ENCODE results near the gene IL3RA. TPM values are rescaled to one million over a fixed set of nuclear protein-coding genes. Genes with fewer than 3 reads are reported as not detected.

The IL3RA gene
- total and polyA plus RNA-seq, 3 donors from 2014 or later = 3.4 to 5.5 (median 4.6) TPM

DNA sequence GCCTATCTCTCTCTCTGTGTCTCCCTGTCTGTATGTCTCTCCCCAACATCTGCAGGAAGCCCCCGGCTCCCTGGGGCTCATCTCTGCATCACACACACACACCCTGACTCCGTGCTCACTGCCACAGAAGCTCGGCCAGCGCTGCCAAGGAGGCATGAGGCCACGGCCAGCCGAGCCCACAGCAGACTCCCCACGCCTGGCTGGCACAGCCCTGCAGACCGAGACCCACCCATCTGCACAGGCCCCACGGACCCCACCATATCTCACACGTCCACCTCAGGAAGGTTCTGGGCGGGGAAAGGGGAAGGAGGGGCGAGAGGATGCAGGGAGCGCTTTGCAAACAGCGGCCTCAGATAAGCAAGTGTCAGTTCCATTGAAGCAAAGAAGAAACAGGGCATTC, 83.8 kb downstream of the IL3RA start:
- TF ChIP-seq POLR2A (IDR thresholded peaks at IDR 0.05) = no peak
- TF ChIP-seq CTCF (IDR thresholded peaks at IDR 0.05) = no peak
- no peak overlapping the region for H3K4me3 ChIP-seq
- H3K27ac ChIP-seq = no peak overlapping the region
- H3K4me1 ChIP-seq = no peaks in the 10 kb centered on the region
- peak; percentile 14 for DNase-seq
- no peaks in the 10 kb centered on the region for H3K36me3 ChIP-seq (ENCODE audit: low read depth, missing control alignments)
- no peaks in the 10 kb centered on the region for H3K9me3 ChIP-seq
- 70 to 72% methylated on average over 13 to 14 of the region's 14 CpGs for WGBS, 2 donors
- intact Hi-C loops (cut with DNase I; ENCODE audit: low total_unique reads) = no loop called here
- H3K27me3 ChIP-seq = no peaks in the 10 kb centered on the region

DNA sequence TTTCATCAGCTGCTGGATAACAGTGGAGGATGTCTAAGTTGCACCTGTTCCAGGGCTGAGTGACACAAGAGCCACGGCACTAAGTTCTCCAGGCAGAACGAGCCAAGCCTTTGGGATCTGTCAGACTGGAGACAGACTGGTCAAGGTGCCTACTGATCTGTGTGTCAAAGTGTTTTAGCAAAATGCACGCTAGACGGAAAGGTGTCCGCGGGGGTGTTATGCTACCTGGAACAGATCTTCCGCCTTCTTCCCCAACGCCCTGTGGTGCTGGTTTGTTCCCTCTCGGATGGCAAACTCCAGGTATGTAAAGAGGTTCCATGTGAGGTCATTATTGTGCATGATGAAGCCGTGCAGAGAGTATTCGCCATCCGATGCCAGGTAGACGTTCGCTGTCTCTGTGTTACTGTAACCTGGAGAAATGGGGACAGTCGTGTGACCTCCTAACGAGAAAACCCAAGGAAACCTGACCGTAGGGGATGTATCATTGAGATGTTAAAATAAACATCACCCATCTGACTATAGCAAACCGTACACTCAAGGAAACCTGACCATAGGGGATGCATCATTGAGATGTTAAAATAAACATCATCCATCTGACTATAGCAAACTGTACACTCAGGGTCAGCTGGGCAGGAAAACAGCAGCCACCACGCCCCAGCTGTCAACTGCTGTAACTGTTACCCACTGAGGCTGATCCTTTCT, 85.0 kb downstream of the IL3RA start:
- H3K4me1 ChIP-seq = no peaks in the 10 kb centered on the region
- no peaks in the 10 kb centered on the region for H3K27me3 ChIP-seq
- 95 to 97% methylated on average over 19 of the region's 19 CpGs for WGBS, 2 donors
- intact Hi-C loops (cut with DNase I; ENCODE audit: low total_unique reads) = no loop called here
- H3K36me3 ChIP-seq (ENCODE audit: low read depth, missing control alignments) = no peaks in the 10 kb centered on the region
- H3K27ac ChIP-seq = no peak overlapping the region
- H3K4me3 ChIP-seq = no peak overlapping the region
- TF ChIP-seq POLR2A (IDR thresholded peaks at IDR 0.05) (no peak), CTCF (IDR thresholded peaks at IDR 0.05) (no peak)
- peak; percentile 9 for DNase-seq
- no peaks in the 10 kb centered on the region for H3K9me3 ChIP-seq

DNA sequence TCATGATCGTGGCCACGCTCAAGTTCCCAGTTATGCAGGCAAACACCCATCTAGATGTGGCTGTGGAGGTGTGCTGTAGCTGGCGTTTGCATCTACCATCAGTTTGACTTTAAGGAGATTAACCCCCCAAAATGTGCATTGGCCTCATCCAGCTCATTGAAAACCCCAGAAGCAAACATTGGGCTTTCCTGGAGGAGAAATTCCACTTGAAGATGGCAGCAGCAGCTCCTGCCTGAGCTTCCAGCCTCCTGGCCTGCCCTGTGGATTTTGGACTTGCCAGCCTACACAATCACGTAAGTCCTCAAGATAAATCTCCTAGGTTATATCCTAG, 85.5 kb downstream of the IL3RA start:
- Histone ChIP-seq H3K27ac (no peak overlapping the region), H3K9me3 (no peaks in the 10 kb centered on the region), H3K4me1 (no peaks in the 10 kb centered on the region), H3K27me3 (no peaks in the 10 kb centered on the region), H3K36me3 (ENCODE audit: low read depth, missing control alignments) (no peaks in the 10 kb centered on the region), H3K4me3 (no peak overlapping the region)
- no peak for DNase-seq
- WGBS, 2 donors = 98 to 100% methylated on average over 4 of the region's 4 CpGs
- TF ChIP-seq POLR2A (IDR thresholded peaks at IDR 0.05) = no peak
- no peak for TF ChIP-seq CTCF (IDR thresholded peaks at IDR 0.05)
- intact Hi-C loops (cut with DNase I; ENCODE audit: low total_unique reads) = no loop called here

DNA sequence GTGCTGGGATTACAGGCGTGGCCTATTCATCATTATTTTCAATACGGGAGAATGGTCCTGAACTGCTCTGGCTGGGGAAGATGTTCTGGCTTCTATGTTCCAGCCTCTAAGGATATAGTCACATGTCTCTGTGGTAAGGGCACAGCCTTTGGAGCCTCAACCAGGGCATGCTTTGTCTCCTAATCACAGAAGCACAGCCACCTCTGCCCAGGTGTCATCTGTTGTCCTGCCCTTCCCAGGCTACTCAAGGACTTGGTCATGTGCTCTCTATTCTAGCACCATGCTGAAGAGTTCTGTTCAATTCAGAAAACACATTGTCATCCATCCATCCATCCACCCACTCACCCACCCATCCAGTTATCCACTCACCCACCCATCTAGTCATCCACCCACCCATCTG, 86.6 kb downstream of the IL3RA start:
- TF ChIP-seq POLR2A (IDR thresholded peaks at IDR 0.05) (no peak), CTCF (IDR thresholded peaks at IDR 0.05) (no peak)
- DNase-seq = peak; percentile 7
- Histone ChIP-seq H3K27me3 (no peaks in the 10 kb centered on the region), H3K9me3 (no peaks in the 10 kb centered on the region), H3K4me3 (no peak overlapping the region), H3K27ac (no peak overlapping the region), H3K36me3 (ENCODE audit: low read depth, missing control alignments) (no peaks in the 10 kb centered on the region), H3K4me1 (no peaks in the 10 kb centered on the region)
- intact Hi-C loops (cut with DNase I; ENCODE audit: low total_unique reads) = no loop called here
- 38 to 42% methylated on average over 2 of the region's 2 CpGs for WGBS, 2 donors
